H1 (cell line): ENCODE measurements around the gene TAF6. TPM values are rescaled to one million over a fixed set of nuclear protein-coding genes. Genes with fewer than 3 reads are reported as not detected.

Experiments used
- CTCF ChIA-PET: fragments of 300-600 bp; sonication (Branson Sonifier 250); formaldehyde crosslinking; loops from one replicate; lab custom pipeline; 2021; ENCODE audit not compliant: partially characterized antibody; lab: Charles Lee
- POLR2A ChIA-PET: fragments of 300-600 bp; sonication (Branson Sonifier 250); formaldehyde crosslinking; loops from one replicate; lab custom pipeline; 2021; ENCODE audit warnings: inconsistent platforms; ENCODE audit not compliant: partially characterized antibody; lab: Charles Lee
- DNase-seq, 2 experiments: peaks; one replicate each; pipeline versions ENCODE4 v3.0.0 to v3.0.0-alpha.2; 2010 to 2022; ENCODE audit warnings: low spot score in 2 of 2, low read depth in 1 of 2, mixed read lengths in 1 of 2
- FAIRE-seq: peaks from 2 replicates; lab custom pipeline; 2011; peaks lifted over from hg19 to GRCh38; lab: Jason Lieb, UNC
- H2AFZ ChIP-seq: 2 replicates; pipeline ENCODE4 v1.8.1; 2012; ENCODE audit warnings: low read length, inconsistent platforms
- H2AK5ac ChIP-seq: 2 replicates; pipeline ENCODE4 v1.6.1; 2013; ENCODE audit warnings: low read depth, low read length
- H2BK120ac ChIP-seq: replicated peaks from 2 replicates; pipeline ENCODE3; 2013; ENCODE audit warnings: low read depth, low read length, inconsistent platforms
- H2BK12ac ChIP-seq: 2 replicates; pipeline ENCODE4 v1.6.1; 2013; ENCODE audit warnings: low read depth, low read length
- H2BK15ac ChIP-seq: 2 replicates; pipeline ENCODE4 v1.6.1; 2013; ENCODE audit warnings: low read length
- H2BK20ac ChIP-seq: 2 replicates; pipeline ENCODE4 v1.6.1; 2013; ENCODE audit warnings: low read length
- H2BK5ac ChIP-seq: 2 replicates; pipeline ENCODE4 v1.6.1; 2013; ENCODE audit warnings: low read depth, low read length
- H3K14ac ChIP-seq: 2 replicates; pipeline ENCODE4 v1.6.1; 2013; ENCODE audit warnings: inconsistent platforms; ENCODE audit not compliant: insufficient read length
- H3K18ac ChIP-seq: 2 replicates; pipeline ENCODE4 v1.6.1; 2013; ENCODE audit warnings: low read length; ENCODE audit errors: extremely low read depth
- H3K23ac ChIP-seq: 2 replicates; pipeline ENCODE4 v1.6.1; 2013; ENCODE audit warnings: inconsistent platforms; ENCODE audit not compliant: insufficient read length
- H3K23me2 ChIP-seq: 2 replicates; pipeline ENCODE4 v1.6.1; 2013; ENCODE audit warnings: low read depth, low read length
- H3K27ac ChIP-seq: 2 replicates; pipeline ENCODE4 v1.6.1; 2011; ENCODE audit warnings: low read depth, low read length, inconsistent platforms
- H3K27me3 ChIP-seq, 4 experiments: replicated peaks in 1 of 4; 1 replicate in 1 of 4; 2 replicates in 3 of 4; pipeline versions ENCODE4 v1.6.1 to v1.8.1; 2011 to 2013; ENCODE audit warnings: low read length in 3 of 4, mild to moderate bottlenecking in 3 of 4, inconsistent platforms in 2 of 4, mixed read lengths in 2 of 4, moderate library complexity in 1 of 4; ENCODE audit not compliant: control insufficient read depth in 3 of 4, insufficient read depth in 3 of 4; ENCODE audit errors: extremely low read depth in 1 of 4
- H3K36me3 ChIP-seq, 4 experiments: 2 replicates each; pipeline versions ENCODE4 v1.6.1 to v1.8.1; 2011 to 2013; ENCODE audit warnings: mild to moderate bottlenecking in 4 of 4, low read length in 3 of 4, moderate library complexity in 2 of 4, control low read depth in 1 of 4, inconsistent platforms in 1 of 4; ENCODE audit not compliant: insufficient read depth in 4 of 4, control insufficient read depth in 2 of 4
- H3K4ac ChIP-seq: replicated peaks from 2 replicates; pipeline ENCODE3; 2013; ENCODE audit warnings: low read length, low read depth, mixed read lengths, inconsistent platforms; ENCODE audit not compliant: insufficient read length
- H3K4me1 ChIP-seq, 4 experiments: replicated peaks in 1 of 4; 1 replicate in 1 of 4; 2 replicates in 3 of 4; pipeline versions ENCODE4 v1.6.1 to v1.8.1; 2011 to 2013; ENCODE audit warnings: low read length in 3 of 4, inconsistent platforms in 2 of 4, mixed read lengths in 1 of 4; ENCODE audit not compliant: insufficient read depth in 4 of 4, control insufficient read depth in 3 of 4
- H3K4me2 ChIP-seq, 2 experiments: 2 replicates each; pipeline versions ENCODE4 v1.6.1 to v1.8.1; 2011 to 2013; ENCODE audit warnings: low read depth in 2 of 2, low read length in 2 of 2, control low read depth in 1 of 2, inconsistent platforms in 1 of 2, mild to moderate bottlenecking in 1 of 2; ENCODE audit not compliant: insufficient read depth in 1 of 2
- H3K4me3 ChIP-seq, 4 experiments: fragments of 200-600, 300-600 bp in 1 of 4; sonication (generic), shearing (Covaris generic), sonication (Bioruptor Twin) in 1 of 4; 2 replicates each; pipeline versions ENCODE4 v1.5.1 to v1.8.1; 2011 to 2016; ENCODE audit warnings: low read length in 4 of 4, low read depth in 3 of 4, control low read depth in 2 of 4, inconsistent platforms in 2 of 4, mild to moderate bottlenecking in 2 of 4, mixed read lengths in 1 of 4, moderate library complexity in 1 of 4; ENCODE audit not compliant: insufficient read depth in 2 of 4; ENCODE audit errors: extremely low read depth in 1 of 4
- H3K56ac ChIP-seq: replicated peaks from 2 replicates; pipeline ENCODE3; 2013; ENCODE audit warnings: low read depth, mild to moderate bottlenecking, mixed read lengths, low read length, inconsistent platforms; ENCODE audit not compliant: insufficient read length
- H3K79me1 ChIP-seq: 2 replicates; pipeline ENCODE4 v1.6.1; 2013; ENCODE audit warnings: low read depth, low read length, control low read depth
- H3K79me2 ChIP-seq, 2 experiments: 2 replicates each; pipeline versions ENCODE4 v1.6.1 to v1.8.1; 2012 to 2013; ENCODE audit warnings: low read length in 2 of 2, mild to moderate bottlenecking in 2 of 2, inconsistent platforms in 1 of 2; ENCODE audit not compliant: insufficient read depth in 2 of 2, control insufficient read depth in 1 of 2
- H3K9ac ChIP-seq, 4 experiments: replicated peaks in 1 of 4; 1 replicate in 1 of 4; 2 replicates in 3 of 4; pipeline versions ENCODE4 v1.6.1 to v1.8.1; 2011 to 2013; ENCODE audit warnings: low read depth in 3 of 4, low read length in 3 of 4, control low read depth in 2 of 4, mild to moderate bottlenecking in 2 of 4, moderate library complexity in 2 of 4, inconsistent platforms in 1 of 4; ENCODE audit errors: extremely low read depth in 1 of 4
- H3K9me3 ChIP-seq, 2 experiments: 2 replicates each; pipeline versions ENCODE4 v1.6.1 to v1.8.1; 2012 to 2013; ENCODE audit warnings: mild to moderate bottlenecking in 2 of 2, moderate library complexity in 2 of 2, control low read depth in 1 of 2, inconsistent platforms in 1 of 2, low read depth in 1 of 2, low read length in 1 of 2, mixed read lengths in 1 of 2; ENCODE audit not compliant: insufficient read depth in 2 of 2
- H4K20me1 ChIP-seq, 2 experiments: replicated peaks in 1 of 2; 2 replicates each; pipeline versions ENCODE3 to v1.8.1; 2011 to 2013; ENCODE audit warnings: inconsistent platforms in 2 of 2, low read length in 2 of 2, mild to moderate bottlenecking in 1 of 2; ENCODE audit not compliant: insufficient read depth in 2 of 2, control insufficient read depth in 1 of 2
- H4K5ac ChIP-seq: 2 replicates; pipeline ENCODE4 v1.6.1; 2013; ENCODE audit warnings: low read length, low read depth, mixed read lengths, inconsistent platforms; ENCODE audit not compliant: insufficient read length
- H4K8ac ChIP-seq: 2 replicates; pipeline ENCODE4 v1.8.0; 2013; ENCODE audit warnings: mild to moderate bottlenecking, moderate library complexity, low read length, inconsistent platforms; ENCODE audit not compliant: insufficient read depth; ENCODE audit errors: extremely low read depth
- H4K91ac ChIP-seq: replicated peaks from 2 replicates; pipeline ENCODE3; 2013; ENCODE audit warnings: low read length, mixed read lengths, inconsistent platforms; ENCODE audit not compliant: insufficient read length
- BRCA1 ChIP-seq: IDR thresholded peaks from 2 replicates; pipeline ENCODE4 v1.6.1; 2012; ENCODE audit warnings: low read depth, low read length, improper control_type of control experiment
- CREB1 ChIP-seq: IDR thresholded peaks from 2 replicates; pipeline ENCODE4 v1.6.1; 2012; ENCODE audit warnings: inconsistent platforms
- EGR1 ChIP-seq: IDR thresholded peaks from 2 replicates; pipeline ENCODE4 v1.6.1; 2011; ENCODE audit warnings: low read depth, low read length, borderline replicate concordance
- EP300 ChIP-seq, 2 experiments: IDR thresholded peaks; 1 replicate in 1 of 2; 2 replicates in 1 of 2; pipeline ENCODE4 v1.6.1; 2011 to 2012; ENCODE audit warnings: low read depth in 2 of 2, low read length in 2 of 2, mild to moderate bottlenecking in 2 of 2, borderline replicate concordance in 1 of 2, inconsistent platforms in 1 of 2, moderate library complexity in 1 of 2
- MAFK ChIP-seq: IDR thresholded peaks from 2 replicates; pipeline ENCODE4 v1.6.1; 2012; ENCODE audit warnings: low read depth, mild to moderate bottlenecking, improper control_type of control experiment, low read length
- NANOG ChIP-seq: IDR thresholded peaks from 2 replicates; pipeline ENCODE4 v1.6.1; 2011; ENCODE audit warnings: low read length, low read depth, mild to moderate bottlenecking, inconsistent platforms; ENCODE audit not compliant: insufficient read depth, poor library complexity, severe bottlenecking
- PHF8 ChIP-seq: fragments of 200-600 bp; sonication (generic); conservative IDR thresholded peaks from 2 replicates; pipeline ENCODE4 v1.7.1; 2012; ENCODE audit warnings: low read depth, mild to moderate bottlenecking, inconsistent platforms, low read length, moderate library complexity
- POLR2A ChIP-seq, 2 experiments: IDR thresholded peaks; 1 replicate in 1 of 2; 2 replicates in 1 of 2; pipeline ENCODE4 v1.6.1; 2011; ENCODE audit warnings: low read depth in 2 of 2, low read length in 2 of 2, mild to moderate bottlenecking in 2 of 2; ENCODE audit errors: control extremely low read depth in 1 of 2
- POLR2AphosphoS5 ChIP-seq: IDR thresholded peaks from 2 replicates; pipeline ENCODE4 v1.6.1; 2011; ENCODE audit warnings: low read depth, low read length
- RFX5 ChIP-seq: IDR thresholded peaks from 2 replicates; pipeline ENCODE4 v1.6.1; 2011; ENCODE audit warnings: low read depth, low read length, improper control_type of control experiment, borderline replicate concordance
- RXRA ChIP-seq: IDR thresholded peaks from 2 replicates; pipeline ENCODE4 v1.6.1; 2011; ENCODE audit warnings: low read depth, mild to moderate bottlenecking, low read length, moderate library complexity; ENCODE audit not compliant: insufficient read depth
- SP1 ChIP-seq: IDR thresholded peaks from 2 replicates; pipeline ENCODE4 v1.6.1; 2011; ENCODE audit warnings: low read depth, low read length
- SUZ12 ChIP-seq: fragments of 200-600 bp; sonication (generic); IDR thresholded peaks from 2 replicates; pipeline ENCODE4 v1.6.1; 2012; ENCODE audit warnings: mild to moderate bottlenecking, inconsistent platforms, low read length, moderate library complexity, mixed read lengths
- TBP ChIP-seq: IDR thresholded peaks from 2 replicates; pipeline ENCODE4 v1.6.1; 2011; ENCODE audit warnings: low read depth, low read length, improper control_type of control experiment
- WGBS, 2 experiments: shearing (Covaris generic) in 1 of 2; methylation state at CpG; one replicate each; pipeline versions ENCODE4 v1.1.6 to v1.1.7; 2013 to 2015; ENCODE audit warnings: low lambda C conversion rate in 2 of 2, mixed read lengths in 2 of 2, inconsistent platforms in 1 of 2, low coverage in 1 of 2, missing lambda C conversion rate in 1 of 2; ENCODE audit not compliant: insufficient replicate concordance in 2 of 2, insufficient coverage in 1 of 2, insufficient read length in 1 of 2; ENCODE audit errors: extremely low coverage in 1 of 2, missing lambda C conversion rate in 1 of 2; 5-methylcytosine and 5-hydroxymethylcytosine counted together
- polyA plus RNA-seq, 7 experiments: library from polyadenylated mRNA; depleted of rRNA in 3 of 7; stranded (reverse) in 5 of 7; unstranded in 2 of 7; fragments of >200 nt in 5 of 7; fragments of 200-250 nt in 2 of 7; gene quantifications; 1 replicate in 5 of 7; 2 replicates in 1 of 7; 4 replicates in 1 of 7; pipeline versions ENCODE4 v1.2.1 to v1.2.3, GENCODE V29; 2011 to 2013; ENCODE audit warnings: missing spikeins in 2 of 7, mixed read lengths in 2 of 7
- total RNA-seq: library from RNA; stranded (reverse); fragmentation: NEBNext Ultra II Directional; extraction: Animal tissue kit (Norgen Biotek cat#: 25700); gene quantifications from 2 replicates; pipeline ENCODE4 v1.2.1, GENCODE V29; 2021

Gene TAF6
- total and polyA plus RNA-seq, 2 of the 8 experiments (the other 6 are each of a cell fraction or from before 2014, with no cell fraction given), result 66.7 to 101 TPM

DNA sequence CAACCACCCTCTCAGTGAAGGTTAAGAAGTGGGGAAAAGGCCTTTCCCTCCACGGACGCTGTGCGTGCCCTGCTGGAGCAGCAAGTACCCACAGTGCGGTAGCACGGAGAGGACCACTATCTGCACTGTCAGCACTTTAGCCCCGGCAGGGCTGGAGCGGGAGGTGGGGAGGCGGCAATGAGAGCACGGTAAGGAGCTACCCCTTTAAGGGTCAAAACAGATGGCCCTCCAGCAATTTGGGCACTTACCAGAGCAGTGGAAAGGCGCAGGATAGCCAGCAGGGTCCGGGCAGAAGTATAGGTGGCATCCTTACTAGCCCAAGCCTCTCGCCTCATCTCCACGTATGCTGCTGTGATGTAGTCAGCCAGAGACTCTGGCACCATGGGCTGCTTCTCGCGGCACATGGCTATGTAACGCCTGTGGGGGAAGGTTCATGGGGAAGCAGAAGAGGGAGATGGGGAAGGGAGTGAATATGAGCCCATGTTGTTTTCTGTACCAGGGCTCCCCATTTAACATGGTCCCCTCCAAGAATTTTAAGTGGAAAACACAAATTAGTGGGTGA is 25.2 kb downstream of the TAF6 start:
- CTCF ChIA-PET, result no interaction called here
- H3K23me2 ChIP-seq, result no peaks in the 10 kb centered on the region; the same call in 1 of the 2 replicates
- no peak overlapping the region for H3K4me2 ChIP-seq
- H3K56ac ChIP-seq, result no peak overlapping the region
- H3K18ac ChIP-seq, result no peak overlapping the region
- H3K27me3 ChIP-seq, result no peaks in the 10 kb centered on the region
- no peak overlapping the region for H2AK5ac ChIP-seq
- WGBS, 2 experiments, result 93% methylated on average over 16 of the region's 16 CpGs; no CpG with 5 or more reads in 1 of the 2 experiments
- peaks cover 0 to 35% of the 10 kb centered on the region in 2 experiments; a peak in 3 of 4 replicates for H3K79me2 ChIP-seq
- H3K27ac ChIP-seq, result peak overlapping the region; percentile 5; the same call in 1 of the 2 replicates
- H3K36me3 ChIP-seq, result peaks cover 76 to 86% (median 80%) of the 10 kb centered on the region in 4 experiments
- H2BK12ac ChIP-seq, result no peak overlapping the region
- H4K91ac ChIP-seq, result no peak overlapping the region
- H4K5ac ChIP-seq, result no peak overlapping the region
- H3K9ac ChIP-seq, result no peak overlapping the region
- no peak overlapping the region for H2BK15ac ChIP-seq
- H2BK120ac ChIP-seq, result no peak overlapping the region
- H2BK20ac ChIP-seq, result no peak overlapping the region
- no peak overlapping the region for H3K4me3 ChIP-seq
- no peak overlapping the region for H3K4ac ChIP-seq
- H3K4me1 ChIP-seq, result peaks cover 0 to 1% (median 0%) of the 10 kb centered on the region in 4 experiments; a peak in 1 of 7 replicates
- H4K20me1 ChIP-seq, result peaks cover 26 to 37% of the 10 kb centered on the region in 2 experiments
- TF ChIP-seq PHF8 (no peak), RFX5 (no peak), MAFK (peak; percentile 77), RXRA (no peak), EGR1 (no peak), CREB1 (no peak), SP1 (no peak), EP300 (IDR thresholded peaks at IDR 0.05; ENCODE audit: borderline replicate concordance in 1 of 2, low read depth in 2 of 2, low read length in 2 of 2) (no peak), POLR2A (IDR thresholded peaks at IDR 0.05; ENCODE audit: control extremely low read depth in 1 of 2, low read depth in 2 of 2, low read length in 2 of 2) (peak; percentile 59 to 93), SUZ12 (no peak), TBP (no peak), NANOG (no peak), POLR2AphosphoS5 (peak; percentile 96), BRCA1 (no peak)
- FAIRE-seq (no peak), DNase-seq (no peak)
- H3K9me3 ChIP-seq, result no peaks in the 10 kb centered on the region
- H4K8ac ChIP-seq, result peak overlapping the region; percentile 57; the same call in 1 of the 2 replicates
- POLR2A ChIA-PET, result interaction anchor here (0.9 to 19.5 kb wide), 15 partner anchors 10 to 400 kb away, joined by 3 to 722 read pairs (median 4); partner anchors contain the start of genes AP4M1, COPS6, LAMTOR4 and MCM7
- no peak overlapping the region for H2BK5ac ChIP-seq
- peaks cover 16% of the 10 kb centered on the region for H3K79me1 ChIP-seq
- H2AFZ ChIP-seq, result no peak overlapping the region
- H3K23ac ChIP-seq, result no peak overlapping the region
- H3K14ac ChIP-seq, result no peak overlapping the region
